ENCODE measurements around the gene NVL.
"Not testable (repeated sequence)": the region's sequence is repeated elsewhere in the genome, so short reads cannot be mapped to it uniquely, and the experiment has no call there.

The NVL gene

GRCh38 chr1:224211206-224211962, 118.6 kb downstream of the NVL start:
- no peaks in the 10 kb centered on the region for H3K9me3 Mint-ChIP-seq
- H3K27ac Mint-ChIP-seq: no peak overlapping the region
- H3K4me3 Mint-ChIP-seq: no peak overlapping the region
- no peaks in the 10 kb centered on the region for H3K4me1 Mint-ChIP-seq (ENCODE audit: low read depth)
- no peaks in the 10 kb centered on the region for H3K36me3 Mint-ChIP-seq (ENCODE audit: low read depth)
- H3K27me3 Mint-ChIP-seq: no peaks in the 10 kb centered on the region

GRCh38 chr1:224205931-224206538, 123.9 kb downstream of the NVL start:
- H3K27me3 Mint-ChIP-seq; H3K9me3 Mint-ChIP-seq; H3K36me3 Mint-ChIP-seq (ENCODE audit: low read depth): not testable (repeated sequence)
- Mint-ChIP-seq H3K4me3 (peak overlapping the region; percentile 18), H3K27ac (peak overlapping the region; percentile 83), H3K4me1 (ENCODE audit: low read depth) (peaks cover 28% of the 10 kb centered on the region)

DNA sequence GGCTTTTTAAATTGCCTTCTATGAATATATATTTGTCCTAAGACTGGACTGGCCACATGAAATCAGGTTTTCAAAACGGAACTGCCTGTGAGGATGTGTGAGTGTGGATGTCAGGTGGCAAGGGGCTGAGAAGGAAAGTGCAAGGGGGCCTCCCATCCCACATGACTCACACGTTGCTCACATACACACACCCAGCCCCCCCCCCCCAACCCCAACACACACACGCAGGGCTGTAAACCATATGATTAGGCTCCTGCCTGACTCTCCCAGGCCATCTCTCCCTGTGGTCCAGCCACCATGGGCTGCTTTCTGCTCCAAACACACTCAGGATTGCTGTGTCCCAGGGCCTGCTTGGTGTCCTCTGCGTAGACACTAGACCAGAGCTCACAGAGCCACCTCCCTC, 124.5 kb downstream of the NVL start:
- Mint-ChIP-seq H3K4me1 (ENCODE audit: low read depth) (peaks cover 28% of the 10 kb centered on the region), H3K36me3 (ENCODE audit: low read depth) (no peaks in the 10 kb centered on the region), H3K27ac (peak overlapping the region; percentile 83), H3K4me3 (peak overlapping the region; percentile 18), H3K9me3 (no peaks in the 10 kb centered on the region), H3K27me3 (no peaks in the 10 kb centered on the region)

DNA sequence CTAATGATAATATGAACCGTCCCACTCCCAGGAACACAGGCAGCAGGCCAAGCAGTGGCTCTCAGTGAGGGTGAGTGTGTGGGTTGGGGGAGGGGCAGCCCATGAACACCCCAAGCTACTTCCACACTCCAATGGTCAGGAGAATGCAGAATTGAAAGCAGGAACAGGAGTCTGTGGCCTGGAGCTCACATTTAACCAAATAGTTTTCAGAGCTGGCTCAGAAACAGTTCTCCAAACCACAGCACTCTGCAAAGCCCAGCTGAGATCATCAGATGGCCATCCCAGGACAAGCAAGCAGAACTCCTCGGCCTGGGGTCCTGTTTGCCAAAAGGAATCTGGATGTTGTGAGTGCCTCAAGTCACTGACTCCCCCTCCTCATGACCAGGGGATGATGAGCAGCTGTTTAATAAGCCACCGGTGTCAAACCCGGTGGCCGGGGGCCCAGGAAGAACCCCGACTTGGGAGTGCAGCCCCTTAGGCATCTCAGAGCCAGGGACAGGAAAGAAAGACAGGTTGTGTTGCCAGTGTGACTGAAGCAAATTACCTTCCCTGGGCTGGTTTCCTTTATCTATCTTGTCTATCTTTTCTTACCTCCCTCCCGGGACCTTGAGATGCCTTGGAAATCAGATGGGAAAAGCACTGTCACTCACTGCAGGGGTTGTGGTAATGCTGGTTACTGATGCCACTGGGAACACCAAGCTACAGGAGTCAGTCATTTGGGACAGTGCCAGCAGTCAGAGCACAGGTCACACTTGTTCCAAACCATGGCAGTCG, 126.5 kb downstream of the NVL start:
- H3K4me1 Mint-ChIP-seq (ENCODE audit: low read depth): peaks cover 28% of the 10 kb centered on the region
- no peaks in the 10 kb centered on the region for H3K9me3 Mint-ChIP-seq
- H3K27ac Mint-ChIP-seq: peak overlapping the region; percentile 61
- H3K36me3 Mint-ChIP-seq (ENCODE audit: low read depth): no peaks in the 10 kb centered on the region
- no peaks in the 10 kb centered on the region for H3K27me3 Mint-ChIP-seq
- H3K4me3 Mint-ChIP-seq: no peak overlapping the region

DNA sequence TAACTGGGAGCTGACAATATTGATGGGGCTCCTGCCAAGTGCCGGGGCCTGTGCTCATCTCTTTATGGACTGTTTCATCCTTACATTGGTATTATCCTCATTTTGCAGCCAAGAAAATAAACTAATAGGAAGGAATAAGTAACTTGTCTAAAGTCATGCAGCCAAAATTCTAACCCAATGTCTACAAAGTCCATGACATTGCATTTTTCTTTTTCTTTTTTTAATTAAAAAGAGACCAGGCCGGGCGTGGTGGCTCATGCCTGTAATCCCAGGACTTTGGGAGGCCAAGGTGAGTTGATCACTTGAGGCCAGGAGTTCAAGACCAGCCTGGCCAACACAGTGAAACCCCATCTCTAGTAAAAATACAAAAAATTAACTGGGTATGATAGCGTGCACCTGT, 128.1 kb downstream of the NVL start:
- Mint-ChIP-seq H3K4me1 (ENCODE audit: low read depth) (peaks cover 28% of the 10 kb centered on the region), H3K4me3 (no peak overlapping the region)

DNA sequence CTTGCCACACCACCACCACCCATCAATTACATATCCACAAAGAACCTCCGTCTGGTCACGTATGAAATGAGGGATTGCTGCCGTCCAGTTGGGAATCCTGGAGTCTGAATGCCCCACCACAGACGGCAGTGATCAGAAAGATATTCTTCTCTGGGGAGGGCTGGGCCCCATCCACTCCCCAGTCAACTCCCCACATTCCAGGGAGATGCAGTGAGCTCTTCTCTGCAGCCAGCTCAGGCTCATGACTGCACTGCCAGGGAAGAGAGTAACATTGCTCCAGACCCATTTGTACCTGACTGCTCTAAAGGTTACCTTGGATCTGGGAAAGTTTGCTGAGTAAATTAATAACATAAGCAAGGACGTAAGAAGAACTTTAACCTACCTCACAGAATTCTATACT, 128.6 kb downstream of the NVL start:
- Mint-ChIP-seq H3K4me3 (no peak overlapping the region), H3K4me1 (ENCODE audit: low read depth) (peaks cover 28% of the 10 kb centered on the region), H3K9me3 (no peaks in the 10 kb centered on the region), H3K27me3 (no peaks in the 10 kb centered on the region), H3K36me3 (ENCODE audit: low read depth) (no peaks in the 10 kb centered on the region), H3K27ac (no peak overlapping the region)

More for the DNA sequence above, 128.1 kb downstream of the NVL start:
- Mint-ChIP-seq H3K9me3 (no peaks in the 10 kb centered on the region), H3K27me3 (no peaks in the 10 kb centered on the region), H3K27ac (no peak overlapping the region), H3K36me3 (ENCODE audit: low read depth) (no peaks in the 10 kb centered on the region)

DNA sequence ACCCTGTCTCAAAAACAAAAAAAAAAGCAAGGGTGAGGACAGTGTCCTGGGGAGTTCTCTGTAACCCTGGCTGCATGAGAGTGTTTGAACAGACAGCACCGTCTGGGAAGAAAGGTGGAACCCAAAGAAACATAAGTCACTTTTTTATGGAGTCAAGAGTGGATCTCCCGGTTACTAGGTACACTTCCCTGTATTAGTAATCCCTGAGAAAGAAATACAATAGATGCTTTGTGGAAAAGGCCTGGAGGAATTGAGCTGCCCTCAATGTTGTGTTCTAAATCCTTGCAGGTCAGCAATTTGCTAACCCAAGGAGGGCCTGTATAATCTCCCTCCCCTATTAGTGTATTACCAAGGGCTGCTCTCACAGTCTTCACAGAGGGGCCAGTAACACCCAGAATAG, 130.3 kb downstream of the NVL start:
- no peak overlapping the region for H3K27ac Mint-ChIP-seq
- H3K36me3 Mint-ChIP-seq (ENCODE audit: low read depth): peaks cover 9% of the 10 kb centered on the region
- H3K4me3 Mint-ChIP-seq: no peak overlapping the region
- no peaks in the 10 kb centered on the region for H3K9me3 Mint-ChIP-seq
- H3K27me3 Mint-ChIP-seq: no peaks in the 10 kb centered on the region
- H3K4me1 Mint-ChIP-seq (ENCODE audit: low read depth): peaks cover 23% of the 10 kb centered on the region

DNA sequence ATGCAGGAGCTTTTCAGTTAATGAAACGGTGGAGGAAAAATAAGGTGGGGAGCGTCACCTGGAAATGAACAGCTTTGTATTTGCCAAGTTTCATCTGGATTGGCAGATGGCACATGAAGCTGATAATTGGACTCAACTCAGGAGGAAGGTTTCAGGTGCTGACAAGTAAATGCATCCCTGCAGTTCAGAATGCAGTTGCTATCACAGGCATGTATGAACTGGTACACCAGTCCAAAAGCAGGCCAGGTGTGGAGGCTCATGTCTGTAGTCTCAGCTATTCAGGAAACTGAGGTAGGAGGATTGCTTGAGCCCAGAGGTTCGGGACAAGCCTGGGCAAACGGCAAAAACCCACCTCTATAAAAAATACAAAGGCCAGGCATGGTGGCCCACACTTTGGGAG, 131.4 kb downstream of the NVL start:
- H3K4me3 Mint-ChIP-seq: no peak overlapping the region
- H3K36me3 Mint-ChIP-seq (ENCODE audit: low read depth): peaks cover 16% of the 10 kb centered on the region
- no peaks in the 10 kb centered on the region for H3K9me3 Mint-ChIP-seq
- no peak overlapping the region for H3K27ac Mint-ChIP-seq
- H3K4me1 Mint-ChIP-seq (ENCODE audit: low read depth): peaks cover 16% of the 10 kb centered on the region
- no peaks in the 10 kb centered on the region for H3K27me3 Mint-ChIP-seq

DNA sequence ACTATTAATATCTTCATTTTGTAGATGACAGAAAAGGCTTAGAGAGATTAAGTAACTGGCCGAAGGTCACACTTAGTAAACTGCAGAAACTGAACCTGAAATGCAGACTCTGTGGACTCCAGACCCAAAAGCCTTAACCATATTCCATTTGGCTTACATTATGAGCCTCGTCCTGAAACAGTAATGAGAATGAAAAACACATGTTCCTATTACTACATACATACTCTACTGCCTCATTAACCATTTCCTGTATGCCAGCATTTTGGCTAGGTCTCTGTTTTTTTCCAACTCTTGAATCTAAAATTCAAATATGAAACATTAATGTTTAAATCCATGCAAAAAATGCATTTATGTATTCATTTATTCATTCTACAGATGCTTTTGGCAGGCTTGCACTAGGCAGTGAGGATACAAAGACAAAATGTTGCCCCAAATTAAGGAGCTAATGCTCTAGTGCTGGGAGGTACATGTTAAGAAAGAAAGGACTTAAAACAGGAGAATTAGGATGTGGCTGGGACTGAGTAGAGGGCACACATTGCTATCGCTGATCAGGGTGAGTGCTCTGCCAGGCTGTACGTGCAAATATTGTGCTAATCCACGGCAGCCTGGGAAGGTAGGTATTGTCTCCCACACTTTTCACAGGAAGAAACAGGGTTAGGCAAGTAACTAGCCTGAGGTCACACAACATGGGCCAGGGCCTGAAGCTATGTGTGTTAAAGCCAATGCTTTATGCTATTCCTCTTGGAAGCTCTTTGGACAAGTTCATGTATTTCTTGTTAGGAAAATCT, 133.0 kb downstream of the NVL start:
- no peaks in the 10 kb centered on the region for H3K27me3 Mint-ChIP-seq
- no peaks in the 10 kb centered on the region for H3K9me3 Mint-ChIP-seq
- peaks cover 27% of the 10 kb centered on the region for H3K36me3 Mint-ChIP-seq (ENCODE audit: low read depth)
- H3K4me1 Mint-ChIP-seq (ENCODE audit: low read depth): peaks cover 15% of the 10 kb centered on the region
- no peak overlapping the region for H3K27ac Mint-ChIP-seq
- no peak overlapping the region for H3K4me3 Mint-ChIP-seq

DNA sequence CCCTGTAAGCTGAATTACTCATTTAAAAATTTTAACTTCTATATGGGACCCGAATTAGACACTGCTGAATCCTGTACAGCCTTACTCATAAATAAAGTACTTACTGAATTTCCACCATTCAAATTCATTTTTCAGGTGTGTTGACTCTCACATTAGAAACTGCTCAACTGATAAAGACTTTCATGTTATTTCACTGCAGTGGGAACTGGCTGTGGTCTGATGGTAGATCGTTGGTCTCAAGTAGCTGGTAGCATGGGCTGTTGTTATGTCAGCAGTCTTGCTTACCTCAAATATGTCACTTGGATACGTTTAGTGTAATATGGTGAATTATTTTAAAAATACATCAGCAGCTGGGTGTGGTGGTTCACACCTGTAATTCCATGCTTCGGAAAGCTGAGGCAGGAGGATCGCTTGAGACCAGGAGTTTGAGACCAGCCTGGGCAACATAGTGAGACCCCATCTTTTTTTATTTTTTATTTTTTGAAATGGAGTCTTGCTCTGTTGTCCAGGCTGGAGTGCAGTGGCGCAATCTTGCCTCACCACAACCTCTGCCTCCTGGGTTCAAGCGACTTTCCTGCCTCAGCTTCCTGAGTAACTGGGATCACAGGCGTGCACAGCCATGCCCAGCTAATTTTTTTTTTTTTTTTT, 136.5 kb downstream of the NVL start:
- Mint-ChIP-seq H3K9me3 (no peaks in the 10 kb centered on the region), H3K36me3 (ENCODE audit: low read depth) (peaks cover 44% of the 10 kb centered on the region), H3K27me3 (no peaks in the 10 kb centered on the region), H3K4me1 (ENCODE audit: low read depth) (peaks cover 31% of the 10 kb centered on the region), H3K27ac (no peak overlapping the region), H3K4me3 (no peak overlapping the region)

- Mint-ChIP-seq H3K4me1 (ENCODE audit: low read depth) (peaks cover 40% of the 10 kb centered on the region), H3K9me3 (no peaks in the 10 kb centered on the region), H3K36me3 (ENCODE audit: low read depth) (peaks cover 45% of the 10 kb centered on the region), H3K4me3 (no peak overlapping the region), H3K27ac (peak overlapping the region; percentile 67), H3K27me3 (no peaks in the 10 kb centered on the region)
These were observed 137.7 kb downstream of the NVL start for GRCh38 chr1:224192082-224192788.

DNA sequence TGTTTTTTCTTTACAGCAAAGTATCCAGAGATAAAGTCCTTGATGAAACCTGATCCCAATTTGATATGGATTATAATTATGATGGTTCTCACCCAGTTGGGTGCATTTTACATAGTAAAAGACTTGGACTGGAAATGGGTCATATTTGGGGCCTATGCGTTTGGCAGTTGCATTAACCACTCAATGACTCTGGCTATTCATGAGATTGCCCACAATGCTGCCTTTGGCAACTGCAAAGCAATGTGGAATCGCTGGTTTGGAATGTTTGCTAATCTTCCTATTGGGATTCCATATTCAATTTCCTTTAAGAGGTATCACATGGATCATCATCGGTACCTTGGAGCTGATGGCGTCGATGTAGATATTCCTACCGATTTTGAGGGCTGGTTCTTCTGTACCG, 140.4 kb downstream of the NVL start:
- H3K27ac Mint-ChIP-seq: no peak overlapping the region
- H3K9me3 Mint-ChIP-seq: no peaks in the 10 kb centered on the region
- H3K4me1 Mint-ChIP-seq (ENCODE audit: low read depth): peaks cover 57% of the 10 kb centered on the region
- no peak overlapping the region for H3K4me3 Mint-ChIP-seq
- peaks cover 58% of the 10 kb centered on the region for H3K36me3 Mint-ChIP-seq (ENCODE audit: low read depth)
- H3K27me3 Mint-ChIP-seq: no peaks in the 10 kb centered on the region

- peaks cover 61% of the 10 kb centered on the region for H3K4me1 Mint-ChIP-seq (ENCODE audit: low read depth)
- H3K9me3 Mint-ChIP-seq: no peaks in the 10 kb centered on the region
- H3K27ac Mint-ChIP-seq: peak overlapping the region; percentile 83
- H3K36me3 Mint-ChIP-seq (ENCODE audit: low read depth): peaks cover 54% of the 10 kb centered on the region
- H3K27me3 Mint-ChIP-seq: no peaks in the 10 kb centered on the region
- H3K4me3 Mint-ChIP-seq: peak overlapping the region; percentile 61
These were observed 141.7 kb downstream of the NVL start for GRCh38 chr1:224188286-224188685.

- Mint-ChIP-seq H3K4me1 (ENCODE audit: low read depth) (peaks cover 67% of the 10 kb centered on the region), H3K27me3 (no peaks in the 10 kb centered on the region), H3K4me3 (peak overlapping the region; percentile 96), H3K36me3 (ENCODE audit: low read depth) (peaks cover 39% of the 10 kb centered on the region), H3K9me3 (no peaks in the 10 kb centered on the region), H3K27ac (peak overlapping the region; percentile 96)
These were observed 144.8 kb downstream of the NVL start for GRCh38 chr1:224185208-224185607.

Measured in stimulated activated naive CD8-positive, alpha-beta T cell treated with anti-CD3 and anti-CD28 coated beads, Interleukin-15, Interleukin-2, amounts not matched to agents 100 ng/mL and 50 ng/mL, for 24 hours (primary cell).